Stimulated activated memory B cell treated with anti-CD40 and anti-IgM and Interleukin-4, amounts not matched to agents 10 μg/mL and 1 μg/mL and 100 μg/mL, for 72 hours (primary cell): ENCODE data around the gene SUSD3.

Source experiments
- ATAC-seq: fragments of 150-1000 bp; cut with Tn5 transposase; 2 replicates; pipeline ENCODE4 v1.10.0; 2021
- H3K27ac Mint-ChIP-seq: one replicate; pipeline ENCODE4 v1.8.0; 2022; ENCODE audit warnings: mild to moderate bottlenecking, mixed read lengths
- H3K27me3 Mint-ChIP-seq: one replicate; pipeline ENCODE4 v1.8.0; 2022; ENCODE audit warnings: mixed read lengths
- H3K36me3 Mint-ChIP-seq: one replicate; pipeline ENCODE4 v1.8.0; 2022; ENCODE audit warnings: mixed read lengths
- H3K4me1 Mint-ChIP-seq: one replicate; pipeline ENCODE4 v1.8.0; 2022; ENCODE audit warnings: mixed read lengths
- H3K4me3 Mint-ChIP-seq: one replicate; pipeline ENCODE4 v1.8.0; 2022; ENCODE audit warnings: mild to moderate bottlenecking, moderate library complexity, mixed read lengths
- H3K9me3 Mint-ChIP-seq: one replicate; pipeline ENCODE4 v1.8.0; 2022; ENCODE audit warnings: mixed read lengths

SUSD3 gene

DNA sequence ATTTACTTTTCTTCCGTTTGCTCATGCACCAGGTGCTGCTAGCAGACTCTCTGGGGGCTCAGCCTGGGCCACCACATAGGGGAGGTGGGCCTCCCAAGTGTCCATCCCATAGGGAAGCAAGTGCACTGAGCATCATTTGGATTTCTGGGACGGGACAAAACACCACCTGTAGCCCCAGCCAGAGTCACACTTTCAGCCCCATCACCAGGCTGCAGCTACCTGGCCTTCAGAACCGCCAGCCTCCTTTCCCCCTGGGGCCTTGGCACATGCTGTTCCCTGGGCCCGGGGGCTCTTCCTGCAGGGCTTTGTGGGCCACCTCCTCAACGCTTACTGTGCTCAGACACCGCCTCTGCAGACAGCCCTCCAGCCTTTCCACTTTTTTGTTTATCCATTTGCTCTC lies 19.6 kb upstream of the SUSD3 start:
- H3K36me3 Mint-ChIP-seq = peaks cover 12% of the 10 kb centered on the region
- H3K27me3 Mint-ChIP-seq = no peaks in the 10 kb centered on the region
- no peaks in the 10 kb centered on the region for H3K9me3 Mint-ChIP-seq
- ATAC-seq = no peak
- no peak overlapping the region for H3K27ac Mint-ChIP-seq
- H3K4me1 Mint-ChIP-seq = peaks cover 62% of the 10 kb centered on the region
- no peak overlapping the region for H3K4me3 Mint-ChIP-seq

DNA sequence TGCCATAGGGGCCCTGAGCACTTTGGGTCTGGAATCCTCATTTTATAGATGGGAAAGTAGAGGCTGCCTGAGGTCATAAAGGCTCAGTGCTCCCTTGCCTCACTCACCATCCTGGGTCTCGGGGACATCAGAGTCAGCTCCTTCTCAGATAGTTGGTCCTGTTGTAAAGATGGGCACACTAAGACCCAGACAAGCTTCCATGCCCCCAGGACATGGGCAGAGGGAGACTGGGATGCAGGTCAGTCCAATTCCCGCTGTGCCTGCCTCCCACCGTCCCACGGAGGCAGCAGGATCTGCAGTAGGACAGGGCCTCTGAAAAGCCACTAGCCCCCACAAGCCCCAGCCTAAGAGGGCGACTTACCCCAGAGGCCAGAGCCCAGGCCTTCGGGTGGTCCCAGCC lies 19.0 kb upstream of the SUSD3 start:
- no peak for ATAC-seq
- H3K27me3 Mint-ChIP-seq = no peaks in the 10 kb centered on the region
- peaks cover 57% of the 10 kb centered on the region for H3K4me1 Mint-ChIP-seq
- no peak overlapping the region for H3K27ac Mint-ChIP-seq
- H3K4me3 Mint-ChIP-seq = no peak overlapping the region
- peaks cover 12% of the 10 kb centered on the region for H3K36me3 Mint-ChIP-seq
- no peaks in the 10 kb centered on the region for H3K9me3 Mint-ChIP-seq

DNA sequence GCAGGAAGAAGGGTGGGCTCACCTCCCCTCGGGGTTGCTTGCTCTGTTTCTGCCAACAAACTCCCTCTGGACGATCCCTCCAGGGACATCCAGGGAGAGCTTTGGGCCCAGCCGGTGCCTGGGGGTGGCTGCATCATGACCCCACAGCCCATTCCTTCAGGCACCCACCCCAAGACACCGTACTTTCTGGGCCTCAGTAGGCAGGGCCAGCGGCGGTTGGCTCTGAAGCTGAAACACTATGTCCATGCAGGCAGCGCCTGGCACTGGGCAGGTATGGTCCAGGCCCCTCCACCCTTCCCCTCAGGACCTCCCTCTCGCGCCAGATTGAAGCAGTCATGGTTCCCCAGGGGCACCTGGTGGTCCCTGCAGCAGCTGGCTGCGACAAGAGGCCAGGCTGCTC lies 18.5 kb upstream of the SUSD3 start:
- Mint-ChIP-seq H3K27me3 (no peaks in the 10 kb centered on the region), H3K9me3 (no peaks in the 10 kb centered on the region), H3K4me3 (no peak overlapping the region), H3K4me1 (peaks cover 56% of the 10 kb centered on the region), H3K27ac (peak overlapping the region; percentile 34), H3K36me3 (peaks cover 12% of the 10 kb centered on the region)
- ATAC-seq = no peak

DNA sequence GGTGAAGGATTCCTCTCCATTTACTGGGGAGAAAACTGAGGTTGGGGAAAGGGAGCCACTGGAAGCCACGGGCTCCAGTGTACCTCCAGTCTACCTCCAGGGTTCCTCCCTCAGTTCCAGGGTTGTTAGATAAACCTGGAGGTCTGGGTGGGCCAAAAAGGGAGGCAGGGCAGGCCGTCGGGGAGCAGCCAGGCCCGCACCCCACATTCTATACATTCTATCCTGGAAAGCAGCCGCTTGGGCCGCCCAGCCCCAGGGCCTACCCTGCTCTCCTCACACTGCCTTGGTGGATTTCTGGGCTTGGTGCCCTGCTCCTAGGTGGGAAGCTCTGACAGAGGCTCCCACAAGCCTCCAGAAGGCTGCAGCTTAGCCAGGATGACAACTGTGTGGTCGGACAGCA lies 18.1 kb upstream of the SUSD3 start:
- H3K27me3 Mint-ChIP-seq = no peaks in the 10 kb centered on the region
- H3K36me3 Mint-ChIP-seq = peaks cover 12% of the 10 kb centered on the region
- peak overlapping the region; percentile 34 for H3K27ac Mint-ChIP-seq
- H3K4me3 Mint-ChIP-seq = no peak overlapping the region
- H3K4me1 Mint-ChIP-seq = peaks cover 56% of the 10 kb centered on the region
- ATAC-seq = no peak
- H3K9me3 Mint-ChIP-seq = no peaks in the 10 kb centered on the region

DNA sequence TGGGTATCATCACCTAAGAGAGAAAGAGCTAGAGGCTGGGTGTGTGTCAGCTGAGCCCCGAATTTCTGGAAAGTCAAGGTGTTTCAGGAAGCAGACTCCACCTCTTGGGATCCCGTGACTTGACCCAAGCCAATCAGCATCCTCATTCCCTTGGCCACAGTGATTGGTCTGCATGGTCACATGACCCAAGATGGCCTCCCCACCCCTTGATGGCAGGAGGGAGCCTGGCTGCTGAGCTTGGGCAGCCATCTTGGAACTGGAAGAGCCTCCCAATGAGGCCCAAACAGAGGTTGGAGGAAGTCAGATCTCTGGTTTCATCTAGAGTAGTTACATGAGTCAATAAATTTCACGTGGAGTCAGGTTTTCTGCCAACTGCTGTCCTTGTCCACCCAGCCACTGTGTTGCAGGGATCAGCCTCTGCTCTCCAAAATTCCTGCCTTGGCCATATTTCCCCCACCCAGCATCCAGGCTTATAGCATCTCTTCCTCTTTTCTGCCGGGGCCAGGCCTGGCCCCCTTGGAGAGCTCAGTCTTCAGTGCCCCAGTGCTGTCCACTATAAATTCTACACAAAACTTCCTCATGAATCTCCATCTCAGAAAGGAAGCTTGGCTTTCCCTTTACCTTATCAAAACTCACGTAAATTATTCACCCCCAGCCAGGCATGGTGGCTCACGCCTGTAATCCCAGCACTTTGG lies 17.2 kb upstream of the SUSD3 start:
- Mint-ChIP-seq H3K27me3 (no peaks in the 10 kb centered on the region), H3K4me1 (peaks cover 50% of the 10 kb centered on the region), H3K27ac (peak overlapping the region; percentile 34), H3K9me3 (no peaks in the 10 kb centered on the region), H3K36me3 (peaks cover 4% of the 10 kb centered on the region), H3K4me3 (no peak overlapping the region)
- no peak for ATAC-seq

DNA sequence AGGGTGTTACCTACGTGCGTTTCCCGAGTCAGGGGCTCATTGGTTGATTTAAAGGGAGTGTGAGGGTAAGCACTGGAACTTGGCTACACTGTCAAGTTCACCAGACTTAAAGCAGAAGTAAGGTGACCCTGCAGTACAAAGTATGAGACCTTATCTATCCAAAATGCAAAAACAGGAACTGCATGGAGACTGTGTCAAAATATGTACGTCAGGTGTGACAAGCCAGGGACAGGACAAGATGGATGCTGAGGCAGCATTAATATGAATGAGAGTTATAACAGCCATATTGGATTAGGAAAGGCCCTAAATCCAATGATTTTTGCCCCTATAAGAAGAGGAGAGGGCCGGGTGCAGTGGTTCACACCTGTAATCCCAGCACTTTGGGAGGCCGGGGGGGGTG lies 15.4 kb upstream of the SUSD3 start:
- peak overlapping the region; percentile 52 for H3K27ac Mint-ChIP-seq

DNA sequence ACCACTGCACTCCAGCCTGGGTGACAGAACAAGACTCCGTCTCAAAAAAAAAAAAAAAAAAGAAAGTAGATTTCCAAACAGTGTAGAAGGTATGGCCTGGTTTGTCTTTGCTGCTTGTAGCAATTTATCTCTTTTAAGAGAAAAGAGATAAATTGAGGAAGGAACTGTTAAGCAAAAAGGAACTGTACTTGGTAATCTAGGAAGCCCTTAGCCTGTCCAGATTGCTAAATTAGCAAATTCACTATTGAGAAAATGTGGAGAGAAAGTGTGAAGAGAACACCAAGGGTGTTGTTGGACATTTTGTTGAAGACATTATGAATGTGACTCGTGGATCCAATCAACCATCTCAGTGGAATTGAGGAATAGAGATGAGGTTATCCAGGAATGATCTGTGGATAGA lies 13.0 kb upstream of the SUSD3 start:
- Mint-ChIP-seq H3K27me3 (no peaks in the 10 kb centered on the region), H3K27ac (no peak overlapping the region), H3K36me3 (no peaks in the 10 kb centered on the region), H3K9me3 (no peaks in the 10 kb centered on the region), H3K4me1 (peaks cover 32% of the 10 kb centered on the region), H3K4me3 (no peak overlapping the region)
- no peak for ATAC-seq

More for the DNA sequence above, 15.4 kb upstream of the SUSD3 start:
- Mint-ChIP-seq H3K4me3 (no peak overlapping the region), H3K27me3 (no peaks in the 10 kb centered on the region), H3K36me3 (no peaks in the 10 kb centered on the region), H3K4me1 (peaks cover 31% of the 10 kb centered on the region), H3K9me3 (no peaks in the 10 kb centered on the region)
- peak; percentile 84 for ATAC-seq

DNA sequence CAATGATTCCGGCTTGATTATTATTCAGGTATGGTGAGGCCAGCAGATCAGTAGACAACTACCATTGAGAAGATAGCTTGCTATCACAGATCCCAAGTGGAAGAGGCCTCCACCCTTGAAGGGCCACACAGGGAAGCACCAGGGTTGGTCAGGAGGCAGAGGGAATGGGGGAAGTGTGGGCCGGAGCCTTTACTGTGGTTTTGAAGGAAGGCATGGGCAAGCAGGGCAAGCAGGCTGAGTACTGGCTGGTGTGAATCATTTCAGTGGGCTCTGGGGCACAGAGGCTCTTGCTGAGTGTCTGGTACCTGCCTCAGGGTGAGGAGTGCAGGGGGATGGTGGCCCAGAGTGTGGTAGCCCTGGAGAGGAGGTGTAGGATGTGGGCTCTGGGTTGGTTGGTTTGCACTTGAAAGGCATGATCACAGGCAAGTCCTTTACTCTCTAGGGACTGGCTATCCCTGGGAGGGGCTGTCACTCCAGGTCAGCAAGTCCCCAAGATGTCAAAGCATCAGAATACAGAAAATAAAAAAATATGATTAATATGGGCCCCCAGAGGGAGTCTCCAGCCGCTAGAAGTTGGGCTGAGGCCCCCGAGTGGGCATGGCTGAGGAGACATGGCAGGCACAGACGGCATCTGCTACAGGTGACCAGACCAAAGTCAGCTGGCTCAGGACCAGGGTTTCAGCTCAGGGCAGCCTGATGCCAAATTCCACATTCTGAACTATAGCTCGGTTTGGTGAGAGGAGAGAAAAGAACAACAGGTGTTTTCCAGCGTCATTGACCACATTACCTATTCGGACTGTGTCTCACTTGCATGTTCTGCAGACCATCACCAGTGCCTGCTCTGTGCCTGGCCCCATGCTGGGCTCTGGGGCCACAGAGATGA lies 9.7 kb upstream of the SUSD3 start:
- Mint-ChIP-seq H3K9me3 (no peaks in the 10 kb centered on the region), H3K4me1 (peaks cover 15% of the 10 kb centered on the region), H3K27me3 (no peaks in the 10 kb centered on the region), H3K36me3 (no peaks in the 10 kb centered on the region), H3K27ac (peak overlapping the region; percentile 31), H3K4me3 (no peak overlapping the region)
- no peak for ATAC-seq

DNA sequence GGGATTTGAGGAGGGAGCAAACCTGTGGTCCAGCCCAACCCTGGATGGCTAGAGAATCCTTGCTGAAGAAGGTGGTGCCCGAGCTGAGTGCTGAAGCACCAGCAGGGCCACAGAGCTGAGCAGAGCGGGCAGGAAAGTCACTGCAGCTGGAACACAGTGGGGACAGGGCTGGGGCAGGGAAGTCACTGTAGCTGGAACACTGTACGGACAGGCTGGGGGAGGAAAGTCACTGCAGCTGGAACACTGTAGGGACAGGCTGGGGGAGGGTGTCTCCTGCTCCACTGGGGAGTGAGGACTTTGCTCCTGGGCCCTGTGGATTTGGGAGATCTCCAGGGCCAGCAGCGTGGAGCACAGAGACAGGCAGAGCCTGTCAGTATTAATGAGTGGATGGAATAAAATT lies 9.0 kb upstream of the SUSD3 start:
- Mint-ChIP-seq H3K27me3 (no peaks in the 10 kb centered on the region), H3K27ac (peak overlapping the region; percentile 31), H3K9me3 (no peaks in the 10 kb centered on the region), H3K36me3 (no peaks in the 10 kb centered on the region), H3K4me3 (no peak overlapping the region), H3K4me1 (peaks cover 14% of the 10 kb centered on the region)
- ATAC-seq = no peak

DNA sequence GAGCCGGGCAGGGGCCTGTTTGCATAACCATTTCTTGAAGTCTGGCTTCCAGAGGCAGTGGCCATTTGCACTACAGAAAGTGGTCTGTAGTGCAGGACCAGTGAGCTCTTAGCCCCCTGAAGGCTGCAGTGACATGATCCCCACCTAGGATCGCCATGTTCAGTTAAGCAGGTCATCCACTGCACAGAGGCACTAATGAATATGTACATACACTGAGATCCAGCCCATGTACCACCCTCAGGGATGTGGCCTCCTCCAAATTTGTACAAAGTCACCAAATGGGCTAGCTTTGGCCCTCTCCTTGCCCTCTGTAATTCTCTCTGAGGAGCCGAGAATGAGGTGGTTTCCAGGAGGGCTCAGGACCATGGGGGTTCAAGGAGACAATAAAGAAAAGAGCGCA lies 8.3 kb upstream of the SUSD3 start:
- Mint-ChIP-seq H3K4me1 (peaks cover 19% of the 10 kb centered on the region), H3K36me3 (no peaks in the 10 kb centered on the region), H3K27me3 (no peaks in the 10 kb centered on the region), H3K9me3 (no peaks in the 10 kb centered on the region), H3K27ac (no peak overlapping the region), H3K4me3 (no peak overlapping the region)
- ATAC-seq = no peak

DNA sequence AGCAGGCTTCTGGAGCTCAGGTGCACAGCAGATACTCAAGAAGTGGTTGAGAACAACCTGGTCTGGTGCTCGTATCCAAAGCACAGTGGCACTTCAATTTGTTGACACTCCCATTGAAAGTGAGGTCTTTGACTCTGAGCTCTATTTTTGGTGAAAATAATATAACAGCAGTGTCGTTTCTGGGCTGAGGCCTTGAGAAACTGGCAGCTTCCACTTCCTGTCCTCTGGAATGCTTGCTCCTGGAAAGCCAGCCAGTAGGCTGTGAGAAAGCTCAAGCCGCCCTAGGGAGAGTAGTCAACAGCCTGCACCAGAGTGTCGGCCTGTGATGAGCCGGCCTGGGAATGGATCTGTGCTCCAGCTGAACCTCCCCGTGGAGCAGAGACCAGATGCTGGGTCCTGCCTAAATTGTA lies 6.8 kb upstream of the SUSD3 start:
- Mint-ChIP-seq H3K9me3 (no peaks in the 10 kb centered on the region), H3K27ac (no peak overlapping the region), H3K4me1 (peaks cover 29% of the 10 kb centered on the region), H3K4me3 (no peak overlapping the region), H3K36me3 (no peaks in the 10 kb centered on the region), H3K27me3 (no peaks in the 10 kb centered on the region)
- no peak for ATAC-seq

DNA sequence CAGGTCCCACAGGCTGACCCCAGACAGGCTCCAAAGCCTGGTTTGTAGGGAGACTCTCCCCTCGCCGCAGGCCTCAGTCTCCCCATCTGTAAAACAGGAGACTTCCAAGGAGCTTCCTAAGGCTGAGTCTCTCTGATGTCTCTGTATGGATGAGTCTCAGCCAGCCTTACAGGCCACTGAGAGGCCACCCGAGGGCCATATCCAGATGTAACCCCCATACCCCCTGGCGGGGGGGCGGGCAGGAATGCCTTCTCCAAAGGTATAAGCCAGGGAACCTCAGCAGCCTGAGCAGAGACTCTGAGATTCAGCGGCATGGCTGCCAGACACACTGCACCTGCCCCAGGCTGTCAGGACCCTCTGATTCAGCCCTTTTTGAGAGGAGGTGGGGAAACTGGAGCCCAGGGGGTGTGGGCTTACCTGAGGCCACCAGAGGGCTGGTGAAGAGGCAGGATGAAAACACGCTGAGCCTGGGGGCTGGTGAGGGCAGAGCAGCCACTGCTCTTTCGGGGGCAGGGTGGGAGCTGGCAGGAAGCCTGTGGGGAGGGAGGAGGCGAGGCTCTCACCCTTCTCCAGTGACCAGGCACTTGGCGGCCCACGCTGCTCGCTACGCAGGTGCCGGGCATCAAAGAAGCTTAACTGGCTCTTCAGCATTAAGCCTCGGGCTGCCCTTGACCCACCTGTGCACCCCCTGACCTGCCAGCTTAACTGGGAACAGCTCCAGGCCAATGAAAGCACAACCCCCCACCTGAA lies 5.5 kb upstream of the SUSD3 start:
- Mint-ChIP-seq H3K4me1 (peaks cover 41% of the 10 kb centered on the region), H3K4me3 (no peak overlapping the region), H3K27me3 (no peaks in the 10 kb centered on the region), H3K36me3 (no peaks in the 10 kb centered on the region), H3K9me3 (no peaks in the 10 kb centered on the region), H3K27ac (peak overlapping the region; percentile 74)
- no peak for ATAC-seq

DNA sequence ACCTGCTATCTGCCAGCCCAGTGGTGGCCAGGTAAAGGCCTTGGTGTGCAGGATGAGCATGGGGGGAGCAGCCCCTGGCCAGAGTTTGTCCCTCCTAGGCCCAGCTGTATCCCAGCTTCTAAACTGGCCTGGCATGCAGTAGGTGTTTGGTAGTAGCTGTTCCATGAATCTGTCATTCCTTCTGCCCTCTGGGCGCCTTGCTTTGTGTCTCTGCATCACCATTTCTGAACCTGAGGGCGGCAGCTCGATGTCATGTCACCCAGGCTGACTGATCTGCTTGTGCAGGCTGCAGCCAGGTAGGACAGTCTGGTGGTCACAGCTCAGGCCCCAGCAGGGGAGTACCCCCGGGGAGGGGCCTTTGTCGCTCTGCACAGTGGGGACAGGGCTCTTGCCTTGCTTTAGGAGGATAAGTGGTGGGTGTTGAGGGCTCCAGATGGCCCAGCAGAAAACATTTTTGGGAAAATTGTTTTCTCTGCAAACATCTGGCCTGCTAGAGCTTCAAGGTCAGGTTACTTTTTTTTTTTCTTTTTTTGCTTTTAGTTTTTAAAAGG lies 4.6 kb upstream of the SUSD3 start:
- Mint-ChIP-seq H3K36me3 (no peaks in the 10 kb centered on the region), H3K9me3 (no peaks in the 10 kb centered on the region), H3K4me3 (no peak overlapping the region), H3K27ac (peak overlapping the region; percentile 74), H3K4me1 (peaks cover 40% of the 10 kb centered on the region), H3K27me3 (no peaks in the 10 kb centered on the region)
- no peak for ATAC-seq

DNA sequence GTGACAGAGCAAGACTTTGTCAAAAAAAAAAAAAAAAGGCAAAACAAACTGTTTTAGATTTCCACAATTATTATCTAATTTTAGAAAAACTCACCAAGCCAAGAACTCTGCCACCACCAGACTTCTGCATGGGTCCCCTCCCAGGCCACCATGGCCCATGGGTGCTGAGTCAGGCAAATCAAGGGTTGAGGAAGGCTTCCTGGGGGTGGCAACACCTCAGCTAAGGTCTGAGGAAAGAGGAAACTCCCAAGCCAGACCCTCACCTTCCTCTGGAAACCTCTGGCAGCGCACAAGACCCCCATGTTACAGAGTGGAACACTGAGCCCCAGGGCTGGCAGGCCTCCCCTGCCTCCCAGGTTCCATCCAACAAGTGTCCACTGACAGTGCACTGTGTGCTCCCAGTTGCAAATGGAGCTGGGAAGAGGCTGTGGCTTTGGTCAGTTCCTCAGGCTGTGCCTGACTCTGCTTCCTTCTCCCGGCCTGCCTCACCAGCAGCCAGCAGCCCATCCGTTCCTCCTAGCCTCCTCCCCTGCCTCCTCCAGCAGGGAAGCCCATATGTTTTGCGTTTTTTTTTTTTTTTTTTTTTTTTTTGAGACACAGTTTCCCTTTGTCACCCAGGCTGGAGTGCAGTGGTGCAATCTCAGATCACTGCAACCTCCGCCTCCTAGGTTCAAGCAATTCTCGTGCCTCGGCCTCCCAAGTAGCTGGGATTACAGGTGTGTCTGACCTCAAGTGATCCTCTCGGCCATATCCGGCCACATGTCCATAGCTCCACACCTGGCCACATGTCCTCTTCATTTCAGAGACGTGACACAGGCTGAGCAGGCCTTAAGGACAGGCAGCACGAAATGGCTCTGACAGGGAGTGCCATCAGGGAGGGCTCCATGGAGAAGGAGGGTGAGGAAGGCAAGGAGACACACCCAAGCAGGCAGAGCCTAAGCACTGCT lies 3.5 kb upstream of the SUSD3 start:
- H3K36me3 Mint-ChIP-seq = no peaks in the 10 kb centered on the region
- no peaks in the 10 kb centered on the region for H3K27me3 Mint-ChIP-seq
- H3K9me3 Mint-ChIP-seq = no peaks in the 10 kb centered on the region
- H3K4me1 Mint-ChIP-seq = peaks cover 40% of the 10 kb centered on the region
- ATAC-seq = no peak
- peak overlapping the region; percentile 74 for H3K27ac Mint-ChIP-seq
- H3K4me3 Mint-ChIP-seq = no peak overlapping the region
